K562 (cell line): ENCODE measurements around the gene RNH1. TPM values are rescaled to one million over a fixed set of nuclear protein-coding genes. Genes with fewer than 3 reads are reported as not detected.
A peak's percentile ranks its signal among the peaks of the same experiment; 100 is the strongest.

Source experiments
- ATAC-seq: fragments of 200-7000 bp; cut with Tn5 transposase; 3 replicates; pipeline ENCODE4 v1.9.1; 2020; ENCODE audit warnings: moderate library complexity
- BruUV-seq: library from RNA; stranded (reverse); fragments of 400-500 nt; replicated peaks from 2 replicates; lab custom pipeline; 2021; lab: Mats Ljungman, UMichigan
- CTCF ChIA-PET: fragments of 300-600 bp; formaldehyde crosslinking; extraction: SDS; loops from one replicate; lab custom pipeline; 2021; ENCODE audit warnings: low intra/inter-chr PET ratio; lab: Yijun Ruan, JAX
- POLR2A ChIA-PET: fragments of 300-600, 350-650 bp; sonication (Branson Sonifier 250); formaldehyde crosslinking; extraction: SDS; loops from one replicate; lab custom pipeline; 2021; ENCODE audit warnings: antibody characterized with exemption, inconsistent platforms; lab: Yijun Ruan, JAX
- DNase-seq, 4 experiments: peaks; one replicate each; pipeline versions ENCODE4 v3.0.0 to v3.0.0-alpha.2; 2011 to 2018; ENCODE audit warnings: low spot score in 3 of 4, mixed read lengths in 3 of 4; ENCODE audit errors: extremely low read depth in 1 of 4
- FAIRE-seq: peaks from 2 replicates; lab custom pipeline; 2011; peaks lifted over from hg19 to GRCh38; lab: Jason Lieb, UNC
- H2AFZ ChIP-seq: 2 replicates; pipeline ENCODE4 v1.6.0; 2011; ENCODE audit warnings: low read depth, low read length, control low read depth, inconsistent platforms
- H3K27ac ChIP-seq: fragments of 200-600 bp; 3 replicates; pipeline ENCODE4 v1.8.0; 2011; ENCODE audit warnings: low read depth, mild to moderate bottlenecking, control low read depth, inconsistent platforms, low read length, moderate library complexity, mixed read lengths; ENCODE audit errors: extremely low read depth
- H3K27me3 ChIP-seq, 2 experiments: fragments of 300-600 bp in 1 of 2; 2 replicates in 1 of 2; 3 replicates in 1 of 2; pipeline versions ENCODE4 v1.6.0 to v1.8.0; 2011; ENCODE audit warnings: inconsistent platforms in 2 of 2, low read length in 2 of 2, mild to moderate bottlenecking in 1 of 2, mixed read lengths in 1 of 2, moderate library complexity in 1 of 2; ENCODE audit not compliant: control insufficient read depth in 2 of 2, insufficient read depth in 2 of 2
- H3K36me3 ChIP-seq: fragments of 300-600 bp; 3 replicates; pipeline ENCODE4 v1.8.0; 2011; ENCODE audit warnings: mild to moderate bottlenecking, low read length, inconsistent platforms; ENCODE audit not compliant: control insufficient read depth, insufficient read depth
- H3K4me1 ChIP-seq, 2 experiments: fragments of 200-600 bp in 1 of 2; replicated peaks in 1 of 2; 2 replicates in 1 of 2; 3 replicates in 1 of 2; pipeline versions ENCODE4 v1.5.1 to v1.8.0; 2011; ENCODE audit warnings: inconsistent platforms in 2 of 2, low read length in 2 of 2, mild to moderate bottlenecking in 1 of 2, mixed read lengths in 1 of 2, moderate library complexity in 1 of 2; ENCODE audit not compliant: control insufficient read depth in 2 of 2, insufficient read depth in 2 of 2
- H3K4me2 ChIP-seq: 2 replicates; pipeline ENCODE4 v1.6.1; 2011; ENCODE audit warnings: low read length, control low read depth, inconsistent platforms, mixed read lengths; ENCODE audit not compliant: insufficient read depth
- H3K4me3 ChIP-seq: fragments of 200-600 bp; sonication (generic), shearing (Covaris generic); 2 replicates; pipeline ENCODE4 v1.5.1; 2016; ENCODE audit warnings: control low read depth, inconsistent platforms
- H3K79me2 ChIP-seq: fragments of 200-600 bp; 3 replicates; pipeline ENCODE4 v1.8.0; 2011; ENCODE audit warnings: low read length, inconsistent platforms; ENCODE audit not compliant: control insufficient read depth, insufficient read depth
- H3K9ac ChIP-seq, 2 experiments: 2 replicates each; pipeline versions ENCODE4 v1.6.0 to v1.6.1; 2011; ENCODE audit warnings: low read depth in 2 of 2, low read length in 2 of 2, control low read depth in 1 of 2, inconsistent platforms in 1 of 2, mild to moderate bottlenecking in 1 of 2, mixed read lengths in 1 of 2; ENCODE audit not compliant: insufficient read depth in 1 of 2
- H3K9me1 ChIP-seq: one replicate; pipeline ENCODE4 v1.6.0; 2011; ENCODE audit warnings: inconsistent platforms, mild to moderate bottlenecking, low read length, moderate library complexity; ENCODE audit not compliant: control insufficient read depth, insufficient read depth
- H3K9me3 ChIP-seq: replicated peaks from 2 replicates; pipeline ENCODE4 v1.5.1; 2011; ENCODE audit warnings: low read depth, low read length, inconsistent platforms; ENCODE audit not compliant: control insufficient read depth, insufficient read depth
- H4K20me1 ChIP-seq: replicated peaks from 2 replicates; pipeline ENCODE4 v1.6.1; 2011; ENCODE audit warnings: low read length, inconsistent platforms, mixed read lengths; ENCODE audit not compliant: control insufficient read depth, insufficient read depth
- KAT7 ChIP-seq: sonication (generic); formaldehyde crosslinking; IDR thresholded peaks from 2 replicates; pipeline ENCODE4 v1.8.0; 2022; ENCODE audit warnings: missing genetic modification reagents, mild to moderate bottlenecking, borderline replicate concordance
- MCM2 ChIP-seq: fragments of 450-650 bp; IDR thresholded peaks from 2 replicates; pipeline ENCODE4 v1.6.1; 2017; ENCODE audit warnings: low read depth, mild to moderate bottlenecking
- NCOR1 ChIP-seq: fragments of 450-650 bp; IDR thresholded peaks from 2 replicates; pipeline ENCODE4 v1.6.1; 2016; ENCODE audit warnings: mild to moderate bottlenecking, moderate library complexity
- PURB ChIP-seq: sonication (generic); formaldehyde crosslinking; IDR thresholded peaks from 2 replicates; pipeline ENCODE4 v1.9.0; 2021; ENCODE audit warnings: low read depth, mild to moderate bottlenecking, missing genetic modification reagents
- SAFB ChIP-seq: fragments of 200-400 bp; formaldehyde crosslinking; IDR thresholded peaks from 2 replicates; pipeline ENCODE4 v1.6.1; 2017; ENCODE audit warnings: low read depth, low read length, borderline replicate concordance
- SMARCA4 ChIP-seq: fragments of 450-650 bp; IDR thresholded peaks from 2 replicates; pipeline ENCODE4 v1.6.1; 2016
- SREBF2 ChIP-seq: sonication (generic); formaldehyde crosslinking; IDR thresholded peaks from 2 replicates; pipeline ENCODE4 v1.4.0; 2020; ENCODE audit warnings: mild to moderate bottlenecking, missing genetic modification reagents
- ZKSCAN3 ChIP-seq: fragments of 250-450 bp; sonication (Bioruptor Pico); IDR thresholded peaks from 2 replicates; pipeline ENCODE4 v1.4.0; 2020
- ZNF133 ChIP-seq: fragments of 250-450 bp; sonication (Bioruptor Pico); IDR thresholded peaks from 2 replicates; pipeline ENCODE4 v1.4.0; 2020; ENCODE audit warnings: mild to moderate bottlenecking
- ZNF140 ChIP-seq: fragments of 250-450 bp; sonication (Bioruptor Pico); IDR thresholded peaks from 2 replicates; pipeline ENCODE4 v1.8.0; 2021; ENCODE audit warnings: moderate library complexity, mild to moderate bottlenecking, inconsistent platforms
- ZNF143 ChIP-seq: sonication (generic); formaldehyde crosslinking; IDR thresholded peaks from 2 replicates; pipeline ENCODE4 v1.9.0; 2022; ENCODE audit warnings: mild to moderate bottlenecking, missing genetic modification reagents
- ZNF197 ChIP-seq: fragments of 200-800 bp; sonication (Bioruptor generic); IDR thresholded peaks from 2 replicates; pipeline ENCODE4 v1.6.1; 2016; ENCODE audit warnings: low read depth, missing genetic modification characterization, missing compliant biosample characterization
- ZNF57 ChIP-seq: fragments of 450-650 bp; formaldehyde crosslinking; IDR thresholded peaks from 2 replicates; pipeline ENCODE4 v1.4.0; 2020; ENCODE audit warnings: mild to moderate bottlenecking, moderate library complexity
- ZNF589 ChIP-seq: fragments of 200-800 bp; sonication (Bioruptor generic); IDR thresholded peaks from 2 replicates; pipeline ENCODE4 v1.6.1; 2016; ENCODE audit warnings: low read depth, missing genetic modification characterization, missing compliant biosample characterization
- WGBS: fragments of 100-300 bp; shearing (Covaris generic); methylation state at CpG from one replicate; pipeline ENCODE4 v1.1.6; 2016; ENCODE audit warnings: low coverage, mixed read lengths; ENCODE audit not compliant: insufficient coverage; ENCODE audit errors: missing lambda C conversion rate; 5-methylcytosine and 5-hydroxymethylcytosine counted together
- in situ Hi-C: fragments of 300-500 bp; cut with MboI; formaldehyde crosslinking; loops from 4 replicates; pipeline ENCODE4 v1.15.0; 2018; ENCODE audit warnings: inconsistent platforms, mixed read lengths
- intact Hi-C: fragments of 100-400 bp; cut with micrococcal nuclease; formaldehyde crosslinking; loops from 2 replicates; pipeline ENCODE4 v1.14.2; 2022
- polyA plus RNA-seq, 8 experiments: library from polyadenylated mRNA; depleted of rRNA in 4 of 8; stranded (reverse) in 5 of 8; unstranded in 3 of 8; fragments of >200 nt; fragmentation: Nextera tagmentation in 2 of 8; fragmentation: Illumina TruSeq in 1 of 8; extraction: Ambion mirVana in 2 of 8; extraction: Trizol in 1 of 8; gene quantifications; 2 replicates each; pipeline versions ENCODE4 v1.2.1 to v1.2.3, GENCODE V29; 2011 to 2014; ENCODE audit warnings: inconsistent platforms in 1 of 8, missing spikeins in 1 of 8
- total RNA-seq, 7 experiments: library from RNA; depleted of rRNA in 6 of 7; stranded (reverse); fragments of >200 nt in 6 of 7; fragmentation: Illumina TruSeq in 2 of 7; extraction: Trizol in 2 of 7; gene quantifications; 2 replicates each; pipeline versions ENCODE4 v1.2.1 to v1.2.3, GENCODE V29; 2011 to 2021; ENCODE audit warnings: low replicate concordance in 1 of 7
- TF ChIP-seq, protein P1 (sequence below), 2 experiments: fragments of 450-650 bp; IDR thresholded peaks; 2 replicates each; pipeline ENCODE4 v1.6.1; 2016; ENCODE audit warnings: mild to moderate bottlenecking in 2 of 2, borderline replicate concordance in 1 of 2, low read depth in 1 of 2, moderate library complexity in 1 of 2
- TF ChIP-seq, protein P2 (sequence below): sonication (generic); formaldehyde crosslinking; IDR thresholded peaks from 2 replicates; pipeline ENCODE4 v1.5.0; 2020; ENCODE audit warnings: missing genetic modification reagents

RNH1 gene
- total and polyA plus RNA-seq, 9 of the 15 experiments (the other 6 are each of a cell fraction or from before 2014, with no cell fraction given) = 2.5 to 160 (median 44.3) TPM

DNA sequence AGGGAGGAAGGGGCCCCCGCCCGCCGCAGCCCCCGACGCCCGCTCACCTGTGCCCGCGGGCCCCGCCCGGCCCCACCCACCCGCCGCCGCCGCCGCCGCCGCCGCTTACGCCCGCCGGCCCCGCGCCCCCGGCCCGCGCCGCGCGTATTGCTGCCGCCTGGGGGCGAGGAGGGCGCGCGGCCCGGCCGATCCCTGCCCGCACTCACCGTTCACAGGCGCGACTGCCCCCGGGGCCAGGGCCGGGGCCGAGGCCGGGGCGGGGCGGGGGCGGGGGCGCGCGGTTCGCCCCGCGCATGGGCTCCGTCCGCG is 28.1 kb upstream of the RNH1 start:
- peaks cover 3% of the 10 kb centered on the region for H3K9me1 ChIP-seq
- H3K9ac ChIP-seq = peak overlapping the region; percentile 78 to 95; a peak in 3 of 4 replicates
- peak overlapping the region; percentile 78; the same call in 1 of the 2 replicates for H3K4me2 ChIP-seq
- H3K4me1 ChIP-seq = peaks cover 22 to 78% of the 10 kb centered on the region in 2 experiments
- peak overlapping the region; percentile 72; the same call in 1 of the 3 replicates for H3K27ac ChIP-seq
- peaks cover 17% of the 10 kb centered on the region for H3K79me2 ChIP-seq
- no peak for FAIRE-seq
- under 1% methylated on average over 18 of the region's 56 CpGs for WGBS
- ATAC-seq = no peak; the same call in 2 of the 3 replicates
- 0 out of 2 replicates have a peak, but pooled peaks cover 4% of the 10 kb centered on the region for H4K20me1 ChIP-seq
- peak overlapping the region; percentile 78 for H3K4me3 ChIP-seq
- in situ Hi-C loops = no loop called here
- peaks cover 33% of the 10 kb centered on the region; the same call in 1 of the 3 replicates for H3K36me3 ChIP-seq
- intact Hi-C loops = no loop called here
- H3K9me3 ChIP-seq = no peaks in the 10 kb centered on the region
- H2AFZ ChIP-seq = no peak overlapping the region
- no peaks in the 10 kb centered on the region for H3K27me3 ChIP-seq
- BruUV-seq = no TSS peak
- DNase-seq = no peak
- POLR2A ChIA-PET = interaction anchor here (0.5 to 1.0 kb wide), 3 partner anchors 26 to 274 kb away, joined by 3 to 5 read pairs (median 4); no protein-coding TSS in a partner anchor
- CTCF ChIA-PET = interaction anchor here (0.6 kb wide), 1 partner anchor 33 kb away, joined by 5 read pairs; no protein-coding TSS in a partner anchor
- TF ChIP-seq SAFB (no peak), ZNF143 (no peak), ZNF197 (CRISPR knock-in tag) (no peak), KAT7 (CRISPR knock-in tag) (0 out of 2 replicates have a peak, but pooled peaks have one; percentile 35), ZNF133 (CRISPR knock-in tag) (no peak), ZNF57 (no peak), ZNF589 (CRISPR knock-in tag) (no peak), NCOR1 (no peak), SREBF2 (CRISPR knock-in tag) (no peak), MCM2 (no peak), ZNF140 (CRISPR knock-in tag) (no peak), ZKSCAN3 (CRISPR knock-in tag) (no peak), PURB (CRISPR knock-in tag) (no peak), SMARCA4 (no peak)
- TF ChIP-seq, protein P1, sequence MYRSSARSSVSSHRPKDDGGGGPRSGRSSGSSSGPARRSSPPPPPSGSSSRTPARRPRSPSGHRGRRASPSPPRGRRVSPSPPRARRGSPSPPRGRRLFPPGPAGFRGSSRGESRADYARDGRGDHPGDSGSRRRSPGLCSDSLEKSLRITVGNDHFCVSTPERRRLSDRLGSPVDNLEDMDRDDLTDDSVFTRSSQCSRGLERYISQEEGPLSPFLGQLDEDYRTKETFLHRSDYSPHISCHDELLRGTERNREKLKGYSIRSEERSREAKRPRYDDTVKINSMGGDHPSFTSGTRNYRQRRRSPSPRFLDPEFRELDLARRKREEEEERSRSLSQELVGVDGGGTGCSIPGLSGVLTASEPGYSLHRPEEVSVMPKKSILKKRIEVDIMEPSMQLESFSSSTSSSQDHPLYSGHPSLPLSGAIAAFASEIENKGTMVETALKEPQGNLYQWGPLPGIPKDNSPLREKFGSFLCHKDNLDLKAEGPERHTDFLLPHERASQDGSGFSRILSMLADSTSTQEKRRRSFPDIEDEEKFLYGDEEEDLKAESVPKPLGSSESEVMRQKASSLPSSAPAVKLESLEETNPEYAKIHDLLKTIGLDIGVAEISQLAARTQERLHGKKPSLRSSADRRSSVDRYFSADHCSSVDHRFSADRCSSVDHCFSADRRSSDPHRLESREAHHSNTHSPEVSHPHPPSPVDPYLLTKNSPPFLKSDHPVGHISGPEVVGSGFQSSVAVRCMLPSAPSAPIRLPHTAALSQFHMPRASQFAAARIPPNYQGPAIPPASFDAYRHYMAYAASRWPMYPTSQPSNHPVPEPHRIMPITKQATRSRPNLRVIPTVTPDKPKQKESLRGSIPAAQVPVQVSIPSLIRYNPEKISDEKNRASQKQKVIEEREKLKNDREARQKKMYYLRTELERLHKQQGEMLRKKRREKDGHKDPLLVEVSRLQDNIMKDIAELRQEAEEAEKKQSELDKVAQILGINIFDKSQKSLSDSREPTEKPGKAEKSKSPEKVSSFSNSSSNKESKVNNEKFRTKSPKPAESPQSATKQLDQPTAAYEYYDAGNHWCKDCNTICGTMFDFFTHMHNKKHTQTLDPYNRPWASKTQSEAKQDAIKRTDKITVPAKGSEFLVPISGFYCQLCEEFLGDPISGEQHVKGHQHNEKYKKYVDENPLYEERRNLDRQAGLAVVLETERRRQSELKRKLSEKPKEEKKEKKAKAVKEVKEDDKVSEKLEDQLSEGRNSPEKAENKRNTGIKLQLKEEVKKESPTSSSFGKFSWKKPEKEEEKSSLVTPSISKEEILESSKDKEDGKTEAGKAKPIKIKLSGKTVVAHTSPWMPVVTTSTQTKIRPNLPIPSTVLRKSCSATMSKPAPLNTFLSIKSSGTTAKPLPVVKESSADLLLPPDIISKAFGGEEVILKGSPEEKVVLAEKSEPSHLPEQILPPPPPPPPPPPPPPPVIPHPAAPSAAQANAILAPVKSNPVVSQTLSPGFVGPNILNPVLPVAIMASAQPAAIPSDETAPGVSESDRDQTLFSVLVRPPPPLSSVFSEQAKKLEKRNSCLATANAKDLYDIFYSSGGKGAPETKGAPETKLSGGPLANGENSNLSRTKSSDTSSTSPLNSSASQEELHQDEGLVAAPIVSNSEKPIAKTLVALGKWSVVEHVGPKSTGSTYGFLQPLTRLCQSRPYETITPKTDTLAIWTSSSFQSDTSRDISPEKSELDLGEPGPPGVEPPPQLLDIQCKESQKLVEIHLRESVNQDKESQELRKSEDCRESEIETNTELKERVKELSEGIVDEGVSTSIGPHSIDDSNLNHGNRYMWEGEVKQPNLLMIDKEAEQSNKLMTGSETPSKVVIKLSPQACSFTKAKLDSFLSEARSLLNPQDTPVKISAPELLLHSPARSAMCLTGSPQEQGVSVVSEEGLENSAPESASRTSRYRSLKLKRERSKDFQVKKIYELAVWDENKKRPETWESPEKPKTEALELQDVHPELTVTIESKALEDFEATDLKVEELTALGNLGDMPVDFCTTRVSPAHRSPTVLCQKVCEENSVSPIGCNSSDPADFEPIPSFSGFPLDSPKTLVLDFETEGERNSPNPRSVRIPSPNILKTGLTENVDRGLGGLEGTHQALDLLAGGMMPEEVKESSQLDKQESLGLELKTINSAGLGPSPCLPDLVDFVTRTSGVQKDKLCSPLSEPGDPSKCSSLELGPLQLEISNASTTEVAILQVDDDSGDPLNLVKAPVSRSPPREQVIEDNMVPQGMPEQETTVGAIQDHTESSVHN (IDR thresholded peaks at IDR 0.05; ENCODE audit: borderline replicate concordance in 1 of 2, low read depth in 1 of 2) = no peak
- TF ChIP-seq, protein P2, sequence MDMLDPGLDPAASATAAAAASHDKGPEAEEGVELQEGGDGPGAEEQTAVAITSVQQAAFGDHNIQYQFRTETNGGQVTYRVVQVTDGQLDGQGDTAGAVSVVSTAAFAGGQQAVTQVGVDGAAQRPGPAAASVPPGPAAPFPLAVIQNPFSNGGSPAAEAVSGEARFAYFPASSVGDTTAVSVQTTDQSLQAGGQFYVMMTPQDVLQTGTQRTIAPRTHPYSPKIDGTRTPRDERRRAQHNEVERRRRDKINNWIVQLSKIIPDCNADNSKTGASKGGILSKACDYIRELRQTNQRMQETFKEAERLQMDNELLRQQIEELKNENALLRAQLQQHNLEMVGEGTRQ (CRISPR knock-in tag) = no peak
